HEK293 (cell line): Measurements from ENCODE around the gene SH2D7.

Experiments
- CTCF ChIA-PET: fragments of 350-600 bp; formaldehyde crosslinking; extraction: SDS; loops from one replicate; lab custom pipeline; 2021; ENCODE audit warnings: antibody characterized with exemption; lab: Yijun Ruan, JAX
- POLR2A ChIA-PET: fragments of 300-600 bp; formaldehyde crosslinking; extraction: SDS; loops from one replicate; lab custom pipeline; 2020; ENCODE audit warnings: antibody characterized with exemption, inconsistent platforms; lab: Yijun Ruan, JAX
- H3K27ac ChIP-seq: fragments of 200-500 bp; sonication (Bioruptor generic); 2 replicates; pipeline ENCODE4 v1.5.1; 2014; ENCODE audit warnings: low read depth, low read length, control low read depth, inconsistent platforms; ENCODE audit errors: extremely low read depth
- H3K36me3 ChIP-seq, 2 experiments: fragments of 200-500 bp in 1 of 2; sonication (Bioruptor generic) in 1 of 2; 1 replicate in 1 of 2; 2 replicates in 1 of 2; pipeline ENCODE4 v1.5.1; 2014 to 2017; ENCODE audit warnings: inconsistent platforms in 2 of 2, low read length in 2 of 2; ENCODE audit not compliant: control insufficient read depth in 2 of 2, insufficient read depth in 1 of 2
- H3K4me1 ChIP-seq: fragments of 200-500 bp; sonication (Bioruptor generic); 2 replicates; pipeline ENCODE4 v1.5.1; 2014; ENCODE audit warnings: mild to moderate bottlenecking, low read length, inconsistent platforms; ENCODE audit not compliant: control insufficient read depth, insufficient read depth
- H3K4me3 ChIP-seq: 2 replicates; pipeline ENCODE4 v1.5.1; 2011; ENCODE audit warnings: low read depth, mild to moderate bottlenecking, control low read depth, low read length, moderate library complexity
- H3K9me3 ChIP-seq: fragments of 200-500 bp; sonication (Bioruptor generic); 2 replicates; pipeline ENCODE4 v1.5.1; 2014; ENCODE audit warnings: low read depth, low read length, inconsistent platforms; ENCODE audit not compliant: control insufficient read depth, insufficient read depth
- BCL11A ChIP-seq: fragments of 450-650 bp; formaldehyde crosslinking; IDR thresholded peaks from 2 replicates; pipeline ENCODE4 v1.5.1; 2016; ENCODE audit warnings: low read depth, missing biosample characterization, missing genetic modification characterization
- GFI1B ChIP-seq: fragments of 450-650 bp; formaldehyde crosslinking; IDR thresholded peaks from 2 replicates; pipeline ENCODE4 v1.5.1; 2016; ENCODE audit warnings: missing biosample characterization, missing genetic modification characterization
- HOXC10 ChIP-seq: sonication (generic); formaldehyde crosslinking; IDR thresholded peaks from 2 replicates; pipeline ENCODE4 v1.8.1; 2023; ENCODE audit warnings: mild to moderate bottlenecking, missing genetic modification reagents
- HOXD13 ChIP-seq: sonication (generic); formaldehyde crosslinking; IDR thresholded peaks from 2 replicates; pipeline ENCODE4 v1.8.0; 2022; ENCODE audit warnings: missing genetic modification reagents, borderline replicate concordance
- IKZF3 ChIP-seq: fragments of 450-650 bp; IDR thresholded peaks from 2 replicates; pipeline ENCODE4 v1.5.0; 2018; ENCODE audit warnings: missing biosample characterization, mild to moderate bottlenecking, missing genetic modification characterization, moderate library complexity
- KLF1 ChIP-seq: fragments of 450-650 bp; formaldehyde crosslinking; IDR thresholded peaks from 2 replicates; pipeline ENCODE4 v1.5.1; 2016; ENCODE audit warnings: missing biosample characterization, missing genetic modification characterization
- ZFP41 ChIP-seq: fragments of 450-650 bp; formaldehyde crosslinking; IDR thresholded peaks from 2 replicates; pipeline ENCODE4 v1.5.1; 2016; ENCODE audit warnings: missing biosample characterization, missing genetic modification characterization, borderline replicate concordance
- ZIC2 ChIP-seq: fragments of 450-650 bp; formaldehyde crosslinking; IDR thresholded peaks from 2 replicates; pipeline ENCODE4 v1.5.1; 2016; ENCODE audit warnings: missing biosample characterization, missing genetic modification characterization
- ZNF140 ChIP-seq: fragments of 450-650 bp; formaldehyde crosslinking; IDR thresholded peaks from 2 replicates; pipeline ENCODE4 v1.5.1; 2016; ENCODE audit warnings: missing biosample characterization, missing genetic modification characterization
- ZNF169 ChIP-seq: fragments of 450-650 bp; formaldehyde crosslinking; IDR thresholded peaks from 2 replicates; pipeline ENCODE4 v1.5.1; 2016; ENCODE audit warnings: missing biosample characterization, missing genetic modification characterization
- ZNF174 ChIP-seq: fragments of 450-650 bp; formaldehyde crosslinking; IDR thresholded peaks from 2 replicates; pipeline ENCODE4 v1.5.0; 2017; ENCODE audit warnings: missing biosample characterization, mild to moderate bottlenecking, missing genetic modification characterization
- ZNF175 ChIP-seq: fragments of 450-650 bp; formaldehyde crosslinking; IDR thresholded peaks from 2 replicates; pipeline ENCODE4 v1.5.1; 2016; ENCODE audit warnings: missing biosample characterization, missing genetic modification characterization
- ZNF2 ChIP-seq: fragments of 450-650 bp; formaldehyde crosslinking; IDR thresholded peaks from 2 replicates; pipeline ENCODE4 v1.5.1; 2016; ENCODE audit warnings: missing biosample characterization, missing genetic modification characterization
- ZNF202 ChIP-seq: fragments of 450-650 bp; formaldehyde crosslinking; IDR thresholded peaks from 2 replicates; pipeline ENCODE4 v1.5.1; 2016; ENCODE audit warnings: missing biosample characterization, missing genetic modification characterization, borderline replicate concordance
- ZNF350 ChIP-seq: fragments of 450-650 bp; formaldehyde crosslinking; IDR thresholded peaks from 2 replicates; pipeline ENCODE4 v1.5.0; 2017; ENCODE audit warnings: missing biosample characterization, mild to moderate bottlenecking, missing genetic modification characterization
- ZNF549 ChIP-seq: fragments of 450-650 bp; IDR thresholded peaks from 2 replicates; pipeline ENCODE4 v1.5.1; 2018; ENCODE audit warnings: missing biosample characterization, missing genetic modification characterization, mild to moderate bottlenecking, inconsistent platforms, moderate library complexity
- ZNF561 ChIP-seq: fragments of 450-650 bp; IDR thresholded peaks from 2 replicates; pipeline ENCODE4 v1.5.1; 2018; ENCODE audit warnings: missing biosample characterization, missing genetic modification characterization, borderline replicate concordance
- ZNF658 ChIP-seq: fragments of 450-650 bp; formaldehyde crosslinking; IDR thresholded peaks from 2 replicates; pipeline ENCODE4; 2016; ENCODE audit warnings: missing biosample characterization, missing genetic modification characterization
- ZNF677 ChIP-seq: fragments of 450-650 bp; IDR thresholded peaks from 2 replicates; pipeline ENCODE4 v1.5.0; 2018; ENCODE audit warnings: missing biosample characterization, mild to moderate bottlenecking, missing genetic modification characterization, moderate library complexity
- ZNF791 ChIP-seq: fragments of 450-650 bp; formaldehyde crosslinking; IDR thresholded peaks from 2 replicates; pipeline ENCODE4 v1.5.1; 2016; ENCODE audit warnings: missing biosample characterization, missing genetic modification characterization
- TF ChIP-seq, protein P1 (sequence below): fragments of 450-650 bp; formaldehyde crosslinking; IDR thresholded peaks from 2 replicates; pipeline ENCODE4 v1.5.1; 2017; ENCODE audit warnings: missing biosample characterization, mild to moderate bottlenecking, missing genetic modification characterization, moderate library complexity
- TF ChIP-seq, protein P2 (sequence below): fragments of 450-650 bp; formaldehyde crosslinking; IDR thresholded peaks from 2 replicates; pipeline ENCODE4 v1.5.1; 2016; ENCODE audit warnings: missing biosample characterization, missing genetic modification characterization
- TF ChIP-seq, protein P3 (sequence below): fragments of 450-650 bp; formaldehyde crosslinking; IDR thresholded peaks from 2 replicates; pipeline ENCODE4 v1.5.1; 2017; ENCODE audit warnings: missing biosample characterization, missing genetic modification characterization
- TF ChIP-seq, protein P4 (sequence below): fragments of 450-650 bp; formaldehyde crosslinking; IDR thresholded peaks from 2 replicates; pipeline ENCODE4 v1.5.1; 2016; ENCODE audit warnings: missing biosample characterization, missing genetic modification characterization

The SH2D7 gene

DNA sequence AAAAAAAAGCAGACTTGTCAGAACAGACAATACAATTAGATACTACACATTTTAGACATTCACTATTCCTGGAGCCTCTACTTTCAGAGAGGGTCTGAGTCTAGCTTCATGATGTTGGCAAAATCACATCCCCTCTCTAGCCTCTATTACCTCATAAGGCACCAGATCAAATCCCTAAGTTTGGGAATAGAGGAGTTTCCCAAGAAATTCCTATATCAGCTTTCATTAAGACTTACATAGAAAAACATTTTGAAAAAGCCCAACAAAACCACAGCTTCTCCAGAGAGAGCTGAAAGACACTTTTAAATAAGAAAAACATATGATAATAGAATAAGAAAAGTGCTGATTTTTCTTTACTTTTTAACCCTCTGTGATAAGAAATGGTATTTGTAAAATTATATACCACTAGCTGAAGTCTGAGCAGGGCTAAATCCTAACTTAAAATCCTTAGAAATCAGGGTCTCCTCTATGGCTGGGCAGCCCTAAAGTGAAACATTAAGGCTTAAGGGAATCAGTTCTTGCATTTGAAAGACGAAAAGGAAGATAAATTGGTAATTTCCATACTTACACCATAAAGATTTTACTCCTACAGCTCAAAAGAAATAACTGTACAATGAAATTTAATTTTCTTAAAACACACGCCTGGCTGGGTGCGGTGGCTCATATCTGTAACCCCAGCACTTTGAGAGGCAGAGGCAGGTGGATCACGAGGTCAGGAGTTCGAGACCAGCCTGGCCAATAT lies 19.1 kb upstream of the SH2D7 start:
- ChIA-PET POLR2A (no interaction called here), CTCF (interaction anchor here (0.6 to 1.9 kb wide), 7 partner anchors 9 to 243 kb away, joined by 3 to 4 read pairs (median 3); no protein-coding TSS in a partner anchor)
- H3K36me3 ChIP-seq: peaks cover 0 to 4% of the 10 kb centered on the region in 2 experiments; a peak in 1 of 3 replicates
- TF ChIP-seq ZNF140 (tag by site-specific recombination) (no peak), ZNF202 (tag by site-specific recombination) (no peak), ZNF658 (tag by site-specific recombination) (no peak), ZNF549 (tag by site-specific recombination) (no peak), ZNF175 (tag by site-specific recombination) (no peak), ZNF791 (tag by site-specific recombination) (no peak), IKZF3 (0 out of 2 replicates have a peak, but pooled peaks have one; percentile 41), ZNF677 (tag by site-specific recombination) (no peak), HOXD13 (CRISPR knock-in tag) (no peak), ZNF169 (tag by site-specific recombination) (no peak), HOXC10 (CRISPR knock-in tag) (no peak), GFI1B (0 out of 2 replicates have a peak, but pooled peaks have one; percentile 8), ZFP41 (no peak), ZIC2 (tag by site-specific recombination) (no peak), ZNF174 (tag by site-specific recombination) (no peak), BCL11A (no peak)
- TF ChIP-seq, protein P1, sequence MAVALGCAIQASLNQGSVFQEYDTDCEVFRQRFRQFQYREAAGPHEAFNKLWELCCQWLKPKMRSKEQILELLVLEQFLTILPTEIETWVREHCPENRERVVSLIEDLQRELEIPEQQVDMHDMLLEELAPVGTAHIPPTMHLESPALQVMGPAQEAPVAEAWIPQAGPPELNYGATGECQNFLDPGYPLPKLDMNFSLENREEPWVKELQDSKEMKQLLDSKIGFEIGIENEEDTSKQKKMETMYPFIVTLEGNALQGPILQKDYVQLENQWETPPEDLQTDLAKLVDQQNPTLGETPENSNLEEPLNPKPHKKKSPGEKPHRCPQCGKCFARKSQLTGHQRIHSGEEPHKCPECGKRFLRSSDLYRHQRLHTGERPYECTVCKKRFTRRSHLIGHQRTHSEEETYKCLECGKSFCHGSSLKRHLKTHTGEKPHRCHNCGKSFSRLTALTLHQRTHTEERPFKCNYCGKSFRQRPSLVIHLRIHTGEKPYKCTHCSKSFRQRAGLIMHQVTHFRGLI (tag by site-specific recombination): peak; percentile 41; the same call in 1 of the 2 replicates
- TF ChIP-seq, protein P2, sequence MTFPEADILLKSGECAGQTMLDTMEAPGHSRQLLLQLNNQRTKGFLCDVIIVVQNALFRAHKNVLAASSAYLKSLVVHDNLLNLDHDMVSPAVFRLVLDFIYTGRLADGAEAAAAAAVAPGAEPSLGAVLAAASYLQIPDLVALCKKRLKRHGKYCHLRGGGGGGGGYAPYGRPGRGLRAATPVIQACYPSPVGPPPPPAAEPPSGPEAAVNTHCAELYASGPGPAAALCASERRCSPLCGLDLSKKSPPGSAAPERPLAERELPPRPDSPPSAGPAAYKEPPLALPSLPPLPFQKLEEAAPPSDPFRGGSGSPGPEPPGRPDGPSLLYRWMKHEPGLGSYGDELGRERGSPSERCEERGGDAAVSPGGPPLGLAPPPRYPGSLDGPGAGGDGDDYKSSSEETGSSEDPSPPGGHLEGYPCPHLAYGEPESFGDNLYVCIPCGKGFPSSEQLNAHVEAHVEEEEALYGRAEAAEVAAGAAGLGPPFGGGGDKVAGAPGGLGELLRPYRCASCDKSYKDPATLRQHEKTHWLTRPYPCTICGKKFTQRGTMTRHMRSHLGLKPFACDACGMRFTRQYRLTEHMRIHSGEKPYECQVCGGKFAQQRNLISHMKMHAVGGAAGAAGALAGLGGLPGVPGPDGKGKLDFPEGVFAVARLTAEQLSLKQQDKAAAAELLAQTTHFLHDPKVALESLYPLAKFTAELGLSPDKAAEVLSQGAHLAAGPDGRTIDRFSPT (tag by site-specific recombination): no peak
- TF ChIP-seq, protein P3, sequence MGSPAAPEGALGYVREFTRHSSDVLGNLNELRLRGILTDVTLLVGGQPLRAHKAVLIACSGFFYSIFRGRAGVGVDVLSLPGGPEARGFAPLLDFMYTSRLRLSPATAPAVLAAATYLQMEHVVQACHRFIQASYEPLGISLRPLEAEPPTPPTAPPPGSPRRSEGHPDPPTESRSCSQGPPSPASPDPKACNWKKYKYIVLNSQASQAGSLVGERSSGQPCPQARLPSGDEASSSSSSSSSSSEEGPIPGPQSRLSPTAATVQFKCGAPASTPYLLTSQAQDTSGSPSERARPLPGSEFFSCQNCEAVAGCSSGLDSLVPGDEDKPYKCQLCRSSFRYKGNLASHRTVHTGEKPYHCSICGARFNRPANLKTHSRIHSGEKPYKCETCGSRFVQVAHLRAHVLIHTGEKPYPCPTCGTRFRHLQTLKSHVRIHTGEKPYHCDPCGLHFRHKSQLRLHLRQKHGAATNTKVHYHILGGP (tag by site-specific recombination): no peak
- no peaks in the 10 kb centered on the region for H3K9me3 ChIP-seq
- H3K4me3 ChIP-seq: no peak overlapping the region
- peaks cover 43% of the 10 kb centered on the region for H3K4me1 ChIP-seq
- H3K27ac ChIP-seq: no peak overlapping the region

DNA sequence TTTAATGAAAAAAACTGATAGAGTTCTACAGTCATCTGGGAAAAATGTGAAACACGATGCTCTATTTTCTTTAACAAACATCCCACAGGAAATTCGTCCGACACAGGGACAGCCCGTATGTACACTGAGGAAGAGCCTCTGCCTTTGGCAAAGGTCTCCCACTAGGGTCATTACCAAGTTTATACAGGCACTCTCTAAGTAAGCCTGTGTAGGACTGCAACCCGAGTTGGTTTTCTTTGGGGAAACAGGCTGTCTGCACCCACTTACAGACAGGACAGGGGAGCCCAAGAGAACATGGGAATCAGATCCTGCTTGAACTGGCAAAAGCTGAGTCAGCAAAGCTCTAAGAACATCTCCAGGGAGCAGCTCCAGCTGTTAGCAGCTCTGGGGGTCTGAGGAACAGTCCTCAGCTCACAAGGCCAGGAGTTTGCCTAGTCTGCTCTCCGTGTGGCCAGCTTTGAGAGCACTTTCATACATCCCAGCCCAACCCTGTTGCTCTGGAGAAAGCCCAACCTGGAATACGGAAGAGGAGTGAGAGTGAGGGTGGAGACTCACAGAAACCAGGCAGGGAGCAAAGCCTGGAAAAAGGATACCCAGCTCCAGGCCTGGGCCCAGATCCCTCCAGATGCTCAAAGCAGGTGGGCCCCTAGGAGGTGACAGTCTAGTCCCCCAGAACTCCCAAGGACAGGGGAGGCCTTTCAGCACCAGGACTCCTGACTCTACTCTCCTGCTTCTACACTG lies 16.7 kb upstream of the SH2D7 start:
- H3K36me3 ChIP-seq: peaks cover 0 to 4% of the 10 kb centered on the region in 2 experiments; a peak in 1 of 3 replicates
- peaks cover 26% of the 10 kb centered on the region for H3K4me1 ChIP-seq
- CTCF ChIA-PET: interaction anchor here (0.6 to 2.3 kb wide), 8 partner anchors 8 to 1748 kb away, joined by 3 to 12 read pairs (median 4); no protein-coding TSS in a partner anchor
- POLR2A ChIA-PET: interaction anchor here (0.7 to 1.2 kb wide), 4 partner anchors 13 to 71 kb away, joined by 3 to 4 read pairs (median 3); no protein-coding TSS in a partner anchor
- no peaks in the 10 kb centered on the region for H3K9me3 ChIP-seq
- peak overlapping the region; percentile 6 for H3K4me3 ChIP-seq
- H3K27ac ChIP-seq: peak overlapping the region; percentile 64
- TF ChIP-seq ZNF350 (tag by site-specific recombination) (no peak), ZNF561 (tag by site-specific recombination) (peak; percentile 79; the same call in 1 of the 2 replicates), ZNF2 (0 out of 2 replicates have a peak, but pooled peaks have one; percentile 54), KLF1 (tag by site-specific recombination) (peak; percentile 32; the same call in 1 of the 2 replicates)
- TF ChIP-seq, protein P4, sequence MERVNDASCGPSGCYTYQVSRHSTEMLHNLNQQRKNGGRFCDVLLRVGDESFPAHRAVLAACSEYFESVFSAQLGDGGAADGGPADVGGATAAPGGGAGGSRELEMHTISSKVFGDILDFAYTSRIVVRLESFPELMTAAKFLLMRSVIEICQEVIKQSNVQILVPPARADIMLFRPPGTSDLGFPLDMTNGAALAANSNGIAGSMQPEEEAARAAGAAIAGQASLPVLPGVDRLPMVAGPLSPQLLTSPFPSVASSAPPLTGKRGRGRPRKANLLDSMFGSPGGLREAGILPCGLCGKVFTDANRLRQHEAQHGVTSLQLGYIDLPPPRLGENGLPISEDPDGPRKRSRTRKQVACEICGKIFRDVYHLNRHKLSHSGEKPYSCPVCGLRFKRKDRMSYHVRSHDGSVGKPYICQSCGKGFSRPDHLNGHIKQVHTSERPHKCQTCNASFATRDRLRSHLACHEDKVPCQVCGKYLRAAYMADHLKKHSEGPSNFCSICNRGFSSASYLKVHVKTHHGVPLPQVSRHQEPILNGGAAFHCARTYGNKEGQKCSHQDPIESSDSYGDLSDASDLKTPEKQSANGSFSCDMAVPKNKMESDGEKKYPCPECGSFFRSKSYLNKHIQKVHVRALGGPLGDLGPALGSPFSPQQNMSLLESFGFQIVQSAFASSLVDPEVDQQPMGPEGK (tag by site-specific recombination): peak; percentile 47
